ENCODE data around the gene OR11G2. TPM values are rescaled to one million over a fixed set of nuclear protein-coding genes. Genes with fewer than 3 reads are reported as not detected.

Gene OR11G2
- total and polyA plus RNA-seq, 7 donors, result not detected

DNA sequence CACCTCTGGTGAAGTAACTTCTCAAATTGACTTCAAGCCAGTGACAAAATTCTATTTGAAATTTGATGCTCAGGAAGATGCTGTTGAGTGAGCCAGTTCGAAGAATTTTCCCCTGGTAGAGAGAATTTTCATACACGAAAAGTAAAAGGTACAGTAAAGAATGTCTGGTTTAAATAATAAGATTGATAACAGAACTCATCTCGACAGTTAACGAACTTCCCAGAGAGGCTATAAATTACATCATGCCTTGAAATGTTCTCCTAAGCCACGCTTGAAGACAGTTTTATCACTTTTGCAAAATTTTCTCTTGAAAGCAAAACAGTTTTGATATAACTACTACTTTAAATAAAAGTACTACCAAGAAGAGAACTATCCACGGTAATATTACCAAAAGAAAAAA is 14.4 kb upstream of the OR11G2 start:
- no peaks in the 10 kb centered on the region for H3K9me3 ChIP-seq
- H3K27me3 ChIP-seq (ENCODE audit: insufficient read depth in 3 of 3, low read length in 2 of 3), result no peaks in the 10 kb centered on the region
- DNase-seq (no peak), ATAC-seq (no peak)
- no peak overlapping the region for H3K4me3 ChIP-seq
- intact Hi-C loops (cut with DNase I), result no loop called here
- TF ChIP-seq, protein P1, sequence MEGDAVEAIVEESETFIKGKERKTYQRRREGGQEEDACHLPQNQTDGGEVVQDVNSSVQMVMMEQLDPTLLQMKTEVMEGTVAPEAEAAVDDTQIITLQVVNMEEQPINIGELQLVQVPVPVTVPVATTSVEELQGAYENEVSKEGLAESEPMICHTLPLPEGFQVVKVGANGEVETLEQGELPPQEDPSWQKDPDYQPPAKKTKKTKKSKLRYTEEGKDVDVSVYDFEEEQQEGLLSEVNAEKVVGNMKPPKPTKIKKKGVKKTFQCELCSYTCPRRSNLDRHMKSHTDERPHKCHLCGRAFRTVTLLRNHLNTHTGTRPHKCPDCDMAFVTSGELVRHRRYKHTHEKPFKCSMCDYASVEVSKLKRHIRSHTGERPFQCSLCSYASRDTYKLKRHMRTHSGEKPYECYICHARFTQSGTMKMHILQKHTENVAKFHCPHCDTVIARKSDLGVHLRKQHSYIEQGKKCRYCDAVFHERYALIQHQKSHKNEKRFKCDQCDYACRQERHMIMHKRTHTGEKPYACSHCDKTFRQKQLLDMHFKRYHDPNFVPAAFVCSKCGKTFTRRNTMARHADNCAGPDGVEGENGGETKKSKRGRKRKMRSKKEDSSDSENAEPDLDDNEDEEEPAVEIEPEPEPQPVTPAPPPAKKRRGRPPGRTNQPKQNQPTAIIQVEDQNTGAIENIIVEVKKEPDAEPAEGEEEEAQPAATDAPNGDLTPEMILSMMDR (IDR thresholded peaks at IDR 0.05), result no peak
- 41 to 61% (median 53%) methylated on average over 6 of the region's 6 CpGs for WGBS, 3 donors
- no peaks in the 10 kb centered on the region for H3K36me3 ChIP-seq (ENCODE audit: insufficient read depth in 1 of 2, low read depth in 1 of 2)
- H3K27ac ChIP-seq, result no peak overlapping the region
- no peaks in the 10 kb centered on the region for H3K4me1 ChIP-seq

GRCh38 chr14:20177433-20177974 is 13.2 kb upstream of the OR11G2 start:
- H3K36me3 ChIP-seq (ENCODE audit: insufficient read depth in 1 of 2, low read depth in 1 of 2), result no peaks in the 10 kb centered on the region
- 83 to 84% (median 83%) methylated on average over 7 of the region's 7 CpGs for WGBS, 3 donors
- no peaks in the 10 kb centered on the region for H3K4me1 ChIP-seq
- H3K4me3 ChIP-seq, result no peak overlapping the region
- H3K27me3 ChIP-seq (ENCODE audit: insufficient read depth in 3 of 3, low read length in 2 of 3), result no peaks in the 10 kb centered on the region
- DNase-seq, result no peak
- no peak for ATAC-seq
- H3K27ac ChIP-seq, result no peak overlapping the region
- TF ChIP-seq, protein P1 (IDR thresholded peaks at IDR 0.05), result no peak
- H3K9me3 ChIP-seq, result no peaks in the 10 kb centered on the region
- intact Hi-C loops (cut with DNase I), result no loop called here

DNA sequence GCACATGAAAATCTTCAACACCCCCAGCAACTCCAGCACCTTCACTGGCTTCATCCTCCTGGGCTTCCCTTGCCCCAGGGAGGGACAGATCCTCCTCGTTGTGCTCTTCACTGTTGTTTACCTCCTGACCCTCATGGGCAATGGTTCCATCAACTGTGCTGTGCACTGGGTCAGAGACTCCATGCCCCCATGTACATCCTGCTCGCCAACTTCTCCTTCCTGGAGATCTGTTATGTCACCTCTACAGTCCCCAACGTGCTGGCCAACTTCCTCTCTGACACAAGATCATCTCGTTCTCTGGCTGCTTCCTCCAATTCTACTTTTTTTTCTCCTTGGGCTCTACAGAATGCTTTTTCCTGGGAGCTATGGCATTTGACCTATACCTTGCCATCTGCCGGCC is 11.5 kb upstream of the OR11G2 start:
- intact Hi-C loops (cut with DNase I), result no loop called here
- H3K4me1 ChIP-seq, result no peaks in the 10 kb centered on the region
- TF ChIP-seq, protein P1 (IDR thresholded peaks at IDR 0.05), result no peak
- no peak for ATAC-seq
- H3K36me3 ChIP-seq (ENCODE audit: insufficient read depth in 1 of 2, low read depth in 1 of 2), result no peaks in the 10 kb centered on the region
- H3K4me3 ChIP-seq, result no peak overlapping the region
- no peak for DNase-seq
- WGBS, 3 donors, result 43 to 54% (median 52%) methylated on average over 5 of the region's 5 CpGs
- no peaks in the 10 kb centered on the region for H3K9me3 ChIP-seq
- H3K27me3 ChIP-seq (ENCODE audit: insufficient read depth in 3 of 3, low read length in 2 of 3), result no peaks in the 10 kb centered on the region
- no peak overlapping the region for H3K27ac ChIP-seq

GRCh38 chr14:20179880-20180279 is 10.8 kb upstream of the OR11G2 start:
- DNase-seq (no peak), ATAC-seq (no peak)
- TF ChIP-seq, protein P1 (IDR thresholded peaks at IDR 0.05), result no peak
- 61 to 66% (median 66%) methylated on average over 2 of the region's 2 CpGs for WGBS, 3 donors
- no peaks in the 10 kb centered on the region for H3K4me1 ChIP-seq
- H3K9me3 ChIP-seq, result no peaks in the 10 kb centered on the region
- intact Hi-C loops (cut with DNase I), result no loop called here
- H3K27me3 ChIP-seq (ENCODE audit: insufficient read depth in 3 of 3, low read length in 2 of 3), result no peaks in the 10 kb centered on the region
- no peak overlapping the region for H3K27ac ChIP-seq
- no peak overlapping the region for H3K4me3 ChIP-seq
- H3K36me3 ChIP-seq (ENCODE audit: insufficient read depth in 1 of 2, low read depth in 1 of 2), result no peaks in the 10 kb centered on the region

DNA sequence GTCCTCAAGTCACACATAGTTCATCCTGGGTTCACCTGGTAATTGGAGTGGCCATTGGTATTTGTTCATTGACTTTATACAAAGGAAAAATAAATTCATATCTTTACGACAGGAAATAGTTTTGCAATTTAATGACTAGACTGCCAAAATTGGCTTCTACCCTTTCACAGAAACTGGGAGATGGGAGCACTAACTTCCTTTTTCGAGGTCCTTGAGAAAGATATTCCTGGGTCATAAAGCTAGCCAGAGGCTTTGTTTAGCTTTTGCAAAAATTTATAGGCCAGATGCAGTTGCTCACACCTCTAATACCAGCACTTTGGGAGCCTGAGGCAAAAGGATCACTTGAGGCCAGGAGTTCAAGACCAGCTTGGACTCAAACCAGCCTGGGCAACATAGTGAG is 10.2 kb upstream of the OR11G2 start:
- Histone ChIP-seq H3K9me3 (no peaks in the 10 kb centered on the region), H3K36me3 (ENCODE audit: insufficient read depth in 1 of 2, low read depth in 1 of 2) (no peaks in the 10 kb centered on the region), H3K27ac (no peak overlapping the region), H3K4me3 (no peak overlapping the region), H3K4me1 (no peaks in the 10 kb centered on the region), H3K27me3 (ENCODE audit: insufficient read depth in 3 of 3, low read length in 2 of 3) (no peaks in the 10 kb centered on the region)
- no peak for DNase-seq
- TF ChIP-seq, protein P1 (IDR thresholded peaks at IDR 0.05), result no peak
- 41 to 53% (median 52%) methylated on average over 2 of the region's 2 CpGs for WGBS, 3 donors
- ATAC-seq, result no peak
- intact Hi-C loops (cut with DNase I), result no loop called here

Measured in psoas muscle (tissue), 8 donors.